Memory B cell (primary cell): ENCODE measurements around the gene KHK.

Experiments used
- ATAC-seq: fragments of 150-1000 bp; cut with Tn5 transposase; 2 replicates; pipeline ENCODE4 v1.10.0; 2021; ENCODE audit warnings: low read depth, mild to moderate bottlenecking, moderate library complexity
- DNase-seq, 2 donors: peaks; one replicate each; pipeline ENCODE4 v3.0.0; 2022; ENCODE audit warnings: low spot score in 2 of 2
- H3K27ac Mint-ChIP-seq: one replicate; pipeline ENCODE4 v1.8.0; 2022; ENCODE audit warnings: mild to moderate bottlenecking, moderate library complexity, mixed read lengths
- H3K27me3 Mint-ChIP-seq: one replicate; pipeline ENCODE4 v1.8.0; 2022; ENCODE audit warnings: mixed read lengths
- H3K36me3 Mint-ChIP-seq: one replicate; pipeline ENCODE4 v1.8.0; 2022; ENCODE audit warnings: mild to moderate bottlenecking, mixed read lengths
- H3K4me1 Mint-ChIP-seq: one replicate; pipeline ENCODE4 v1.8.0; 2022; ENCODE audit warnings: mixed read lengths
- H3K4me3 Mint-ChIP-seq: one replicate; pipeline ENCODE4 v1.8.0; 2022; ENCODE audit warnings: mild to moderate bottlenecking, moderate library complexity, mixed read lengths
- H3K9me3 Mint-ChIP-seq: one replicate; pipeline ENCODE4 v1.8.0; 2022; ENCODE audit warnings: mixed read lengths

The KHK gene

DNA sequence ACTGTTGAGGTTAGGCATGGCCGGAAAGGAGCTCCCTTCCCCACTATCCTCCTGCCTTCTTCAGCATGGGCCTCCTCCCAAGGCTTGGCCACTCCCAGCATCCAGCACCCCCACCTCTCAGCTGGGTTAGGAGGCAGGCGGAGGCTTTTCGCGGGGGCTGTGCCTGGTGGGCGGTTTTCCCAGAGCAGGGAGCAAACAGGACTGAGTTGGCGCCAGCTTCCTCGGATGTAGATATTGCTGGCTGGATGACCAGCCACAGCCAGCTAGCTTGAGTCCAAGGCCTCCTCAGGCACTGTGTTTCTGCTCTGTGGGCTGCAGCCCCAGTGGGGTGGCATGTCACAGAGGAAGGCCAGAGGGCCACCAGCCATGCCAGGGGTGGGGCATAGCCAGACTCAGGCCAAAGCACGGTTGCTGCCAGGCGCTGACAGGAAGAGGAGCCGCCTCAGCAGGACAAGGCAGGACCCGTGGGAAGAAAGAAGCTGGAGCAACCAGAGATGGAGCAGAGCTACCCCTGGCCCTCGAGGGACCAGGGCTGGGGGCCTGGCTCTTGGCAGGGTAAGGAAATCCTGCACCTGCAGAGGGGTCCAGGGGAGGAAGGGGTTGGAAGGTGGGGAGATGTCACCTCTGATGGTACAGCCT, 62.3 kb downstream of the KHK start, which contains the start of gene TCF23:
TCF23 (plus strand) TSS at position 204 of the 639 bp plus-strand sequence; CDS start at position 334, 130 bp downstream.
- Mint-ChIP-seq H3K36me3 (peaks cover 2% of the 10 kb centered on the region), H3K27ac (no peak within 1 kb of the TSS), H3K9me3 (no peaks in the 10 kb centered on the region), H3K4me3 (no peak within 1 kb of the TSS), H3K4me1 (peaks cover 2% of the 10 kb centered on the region), H3K27me3 (peaks cover 10% of the 10 kb centered on the region)
- no peak for DNase-seq
- ATAC-seq: no peak

DNA sequence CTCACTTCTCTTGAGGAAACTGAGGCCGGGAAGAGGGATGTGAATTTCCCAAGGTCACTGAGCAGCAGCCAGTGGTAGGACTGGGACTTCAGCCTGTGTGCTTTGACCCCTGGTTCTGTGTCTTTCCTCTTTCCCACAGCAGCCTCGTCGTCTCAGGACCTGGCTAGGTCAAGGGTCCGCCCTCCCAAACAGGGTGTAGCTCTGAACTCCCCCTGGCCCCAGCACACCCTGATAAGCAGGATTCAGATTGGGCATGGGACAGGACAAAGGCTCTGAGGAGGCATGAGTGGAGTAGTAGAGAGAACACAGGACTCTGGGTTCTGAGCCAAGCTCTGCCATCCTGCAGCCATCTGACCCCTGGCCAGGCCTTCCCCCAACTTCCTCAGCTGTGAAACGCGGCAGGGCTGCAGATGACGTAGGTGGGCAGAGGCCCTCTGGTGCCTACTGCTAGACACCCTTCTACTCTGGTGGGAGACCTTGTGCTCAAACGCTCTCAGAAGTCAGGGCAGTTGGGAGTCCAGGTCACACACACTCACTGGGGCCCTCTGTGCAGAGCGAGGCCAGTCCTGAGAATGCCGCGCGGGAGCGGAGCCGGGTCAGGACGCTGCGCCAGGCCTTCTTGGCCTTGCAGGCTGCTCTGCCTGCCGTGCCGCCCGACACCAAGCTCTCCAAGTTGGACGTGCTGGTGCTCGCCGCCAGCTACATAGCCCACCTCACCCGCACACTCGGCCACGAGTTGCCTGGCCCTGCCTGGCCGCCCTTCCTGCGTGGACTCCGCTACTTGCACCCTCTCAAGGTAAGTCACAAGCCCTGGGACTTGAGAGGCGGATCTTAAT, 63.2 kb downstream of the KHK start:
- no peak for DNase-seq
- no peaks in the 10 kb centered on the region for H3K9me3 Mint-ChIP-seq
- peaks cover 13% of the 10 kb centered on the region for H3K27me3 Mint-ChIP-seq
- peaks cover 2% of the 10 kb centered on the region for H3K36me3 Mint-ChIP-seq
- H3K4me3 Mint-ChIP-seq: no peak overlapping the region
- ATAC-seq: no peak
- H3K4me1 Mint-ChIP-seq: peaks cover 2% of the 10 kb centered on the region
- no peak overlapping the region for H3K27ac Mint-ChIP-seq
